Activated naive CD4-positive, alpha-beta T cell (primary cell): ENCODE data around the gene LMF1.

Experiments
- DNase-seq, 4 experiments: peaks; one replicate each; lab custom pipeline; 2025; lab: John Stamatoyannopoulos, UW

Gene LMF1

DNA sequence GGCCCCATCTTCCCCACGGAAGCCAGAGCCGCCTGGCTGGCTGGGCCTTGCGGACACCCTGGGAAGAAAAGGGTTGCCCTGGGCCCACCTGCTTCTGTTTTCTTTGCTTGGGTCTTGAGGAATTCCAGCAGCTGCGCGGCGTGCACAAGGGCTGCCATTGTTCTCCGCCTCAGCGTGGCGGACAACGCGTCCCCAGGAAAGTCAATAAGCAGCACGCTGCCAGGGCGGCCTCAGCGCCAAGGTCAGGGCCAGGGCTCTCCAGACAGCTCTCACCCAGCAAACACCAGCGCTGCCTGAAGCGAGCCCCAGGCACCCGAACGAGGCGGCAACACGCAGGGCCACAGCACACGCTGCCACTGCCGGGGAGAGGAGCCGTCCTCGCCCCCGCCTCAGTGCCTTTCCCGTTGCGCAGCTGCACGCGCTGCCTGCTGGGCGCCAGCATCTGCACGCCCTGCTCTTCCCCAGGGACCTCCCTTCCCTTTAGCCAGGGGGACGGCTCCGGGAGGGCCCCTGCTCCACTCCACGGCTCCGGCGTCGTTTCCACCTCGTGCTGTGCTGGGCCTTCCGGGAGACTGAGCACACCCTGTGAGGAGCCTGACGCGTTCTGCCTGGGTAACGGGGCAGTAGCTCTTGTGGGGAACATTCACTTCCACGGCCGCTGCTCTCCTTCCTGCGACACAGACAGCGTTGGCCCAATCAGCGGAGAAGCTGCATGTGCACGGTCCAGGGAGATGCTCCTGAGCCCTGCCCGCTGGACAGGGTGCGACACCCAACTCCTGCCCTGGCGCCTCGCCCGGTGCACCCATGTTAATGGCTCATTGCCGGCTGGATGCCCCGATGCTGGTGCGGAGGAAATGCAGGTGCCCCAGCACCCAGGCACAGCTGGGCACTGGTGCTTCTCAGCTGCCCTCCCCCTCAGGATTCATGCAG lies 57.8 kb downstream of the LMF1 start:
- no peak for DNase-seq

DNA sequence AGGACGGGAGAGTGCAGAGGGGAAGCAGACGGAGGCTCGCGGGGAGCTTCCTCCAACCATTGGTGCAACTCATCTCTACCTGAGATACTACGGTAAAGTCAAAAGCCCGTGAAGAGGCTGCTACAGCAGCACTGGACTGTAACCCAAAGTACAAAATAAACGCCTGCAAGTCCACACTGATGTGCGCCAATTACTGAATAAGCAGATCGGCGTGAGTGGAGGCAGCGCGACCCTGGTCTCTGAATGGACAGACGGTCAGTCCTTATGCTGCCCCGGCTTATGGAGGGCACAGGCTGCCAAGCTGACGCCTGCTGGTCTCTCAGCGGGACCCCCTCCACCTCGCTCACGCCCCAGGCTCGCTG lies 58.5 kb downstream of the LMF1 start:
- no peak for DNase-seq

GRCh38 chr16:911604-912321 lies 59.0 kb downstream of the LMF1 start:
- no peak for DNase-seq

DNA sequence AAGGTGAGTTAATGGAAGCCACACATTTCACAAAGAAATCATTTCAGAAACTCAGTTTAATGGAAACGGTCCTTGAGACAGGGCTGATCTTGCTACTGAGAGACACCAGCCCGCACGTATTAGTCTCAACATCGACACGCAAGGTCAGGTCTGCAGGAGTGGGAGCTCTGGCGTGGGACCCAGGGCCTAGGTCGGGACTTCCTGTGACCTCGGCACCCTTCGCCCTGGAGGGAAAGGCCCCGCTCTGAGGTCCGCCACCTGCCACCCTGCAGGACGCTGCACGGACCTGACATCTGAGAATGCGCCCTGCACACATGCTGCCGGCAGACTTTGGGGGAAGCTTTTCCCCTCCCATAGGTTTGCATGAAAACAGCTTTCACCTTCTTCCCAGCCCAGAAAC lies 59.7 kb downstream of the LMF1 start:
- DNase-seq: no peak

GRCh38 chr16:910181-910580 lies 60.6 kb downstream of the LMF1 start:
- DNase-seq: no peak

GRCh38 chr16:909281-910000 lies 61.3 kb downstream of the LMF1 start:
- DNase-seq: no peak

DNA sequence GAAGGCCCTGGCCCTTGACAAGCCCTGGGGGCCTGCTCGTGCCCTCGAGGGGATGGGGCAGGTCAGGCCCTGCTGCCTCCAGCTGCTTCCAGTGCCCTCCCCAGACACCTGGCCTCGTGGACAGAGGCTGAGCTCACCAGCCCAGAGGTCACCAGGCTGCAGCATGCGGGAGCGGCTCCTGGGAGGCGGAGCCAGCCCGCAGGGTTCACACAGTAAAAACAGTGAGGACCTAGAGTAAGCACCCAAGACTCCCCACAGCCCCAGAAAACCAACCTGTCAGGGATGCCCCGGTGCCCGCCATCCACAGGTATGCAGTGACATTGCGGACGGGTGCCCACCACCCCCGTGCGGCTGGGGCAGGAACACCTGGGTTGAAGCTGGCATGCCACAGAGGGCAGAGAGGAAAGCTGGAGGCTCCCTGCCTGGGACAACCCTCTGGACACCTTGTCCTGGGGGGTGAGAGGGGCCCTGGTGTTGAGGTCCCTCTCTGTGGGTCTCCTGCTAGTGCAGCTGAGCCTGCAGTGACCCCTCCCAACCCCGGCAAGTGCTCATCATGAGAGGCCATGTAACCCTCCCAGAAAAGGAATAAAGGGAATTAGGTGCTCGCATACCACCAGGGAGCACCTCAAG lies 62.1 kb downstream of the LMF1 start:
- no peak for DNase-seq

DNA sequence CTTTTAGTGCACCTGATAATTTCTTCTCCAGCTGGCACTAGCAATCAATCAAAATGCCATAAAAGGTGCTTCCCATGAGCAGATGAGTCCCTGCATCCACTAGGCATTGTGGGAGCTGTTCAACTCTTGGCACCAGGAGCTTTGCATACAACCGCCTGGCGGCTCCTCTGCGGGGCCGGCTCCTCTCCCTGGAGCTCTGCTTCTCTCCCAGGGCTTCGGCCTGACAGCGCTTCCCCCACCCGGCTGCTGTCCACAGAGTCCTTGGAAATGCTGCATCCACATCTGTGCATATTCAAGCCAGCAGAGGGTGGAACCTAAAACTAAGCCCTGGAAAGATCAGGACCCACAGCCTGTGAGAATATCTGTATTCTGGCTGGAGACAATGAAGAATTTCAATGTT lies 62.9 kb downstream of the LMF1 start:
- no peak for DNase-seq

DNA sequence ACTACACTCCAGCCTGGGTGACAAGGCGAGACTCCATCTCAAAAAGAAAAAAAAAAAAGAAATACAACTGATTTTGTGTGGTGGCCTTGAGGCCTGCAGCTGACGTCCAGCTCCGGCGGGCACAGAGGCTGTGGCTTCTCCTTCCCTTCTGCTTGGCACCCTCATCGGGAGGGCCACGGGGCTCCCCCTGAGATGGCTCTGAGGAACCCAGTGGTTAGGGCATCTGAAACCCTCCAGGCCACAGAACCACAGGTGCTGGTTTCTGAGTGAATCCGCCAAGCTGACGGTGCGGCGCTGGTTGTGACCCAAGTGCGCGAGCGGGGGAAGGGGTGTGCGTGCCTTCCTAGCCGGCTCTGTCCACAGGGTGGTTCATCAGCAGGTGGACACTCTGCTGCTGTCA lies 63.4 kb downstream of the LMF1 start:
- DNase-seq: no peak

GRCh38 chr16:906296-906695 lies 64.5 kb downstream of the LMF1 start:
- DNase-seq: no peak

- DNase-seq: no peak
Measured at GRCh38 chr16:901715-902601, 68.8 kb downstream of the LMF1 start.

DNA sequence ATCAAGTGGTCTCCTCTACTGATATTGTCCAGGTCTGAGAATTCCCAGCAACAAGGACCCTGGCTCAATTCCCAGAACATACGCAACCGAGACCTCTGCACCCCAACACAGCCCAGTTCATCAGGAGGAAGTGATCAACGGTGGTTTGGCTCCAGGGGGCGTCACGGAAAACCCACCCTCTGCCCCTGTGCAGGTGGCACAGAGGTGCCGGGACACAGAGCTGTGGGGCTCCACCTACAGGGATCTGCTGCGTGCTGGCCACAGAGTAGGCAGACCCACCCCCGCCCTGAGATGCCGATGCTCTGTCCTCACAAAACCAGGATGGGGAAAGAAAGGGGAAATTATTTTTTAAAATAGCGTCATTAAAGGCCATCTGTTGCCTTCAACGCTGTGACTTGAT lies 69.6 kb downstream of the LMF1 start:
- no peak for DNase-seq

- DNase-seq: no peak
Measured at GRCh38 chr16:900211-900610, 70.6 kb downstream of the LMF1 start.

GRCh38 chr16:899683-900060 lies 71.1 kb downstream of the LMF1 start:
- no peak for DNase-seq

DNA sequence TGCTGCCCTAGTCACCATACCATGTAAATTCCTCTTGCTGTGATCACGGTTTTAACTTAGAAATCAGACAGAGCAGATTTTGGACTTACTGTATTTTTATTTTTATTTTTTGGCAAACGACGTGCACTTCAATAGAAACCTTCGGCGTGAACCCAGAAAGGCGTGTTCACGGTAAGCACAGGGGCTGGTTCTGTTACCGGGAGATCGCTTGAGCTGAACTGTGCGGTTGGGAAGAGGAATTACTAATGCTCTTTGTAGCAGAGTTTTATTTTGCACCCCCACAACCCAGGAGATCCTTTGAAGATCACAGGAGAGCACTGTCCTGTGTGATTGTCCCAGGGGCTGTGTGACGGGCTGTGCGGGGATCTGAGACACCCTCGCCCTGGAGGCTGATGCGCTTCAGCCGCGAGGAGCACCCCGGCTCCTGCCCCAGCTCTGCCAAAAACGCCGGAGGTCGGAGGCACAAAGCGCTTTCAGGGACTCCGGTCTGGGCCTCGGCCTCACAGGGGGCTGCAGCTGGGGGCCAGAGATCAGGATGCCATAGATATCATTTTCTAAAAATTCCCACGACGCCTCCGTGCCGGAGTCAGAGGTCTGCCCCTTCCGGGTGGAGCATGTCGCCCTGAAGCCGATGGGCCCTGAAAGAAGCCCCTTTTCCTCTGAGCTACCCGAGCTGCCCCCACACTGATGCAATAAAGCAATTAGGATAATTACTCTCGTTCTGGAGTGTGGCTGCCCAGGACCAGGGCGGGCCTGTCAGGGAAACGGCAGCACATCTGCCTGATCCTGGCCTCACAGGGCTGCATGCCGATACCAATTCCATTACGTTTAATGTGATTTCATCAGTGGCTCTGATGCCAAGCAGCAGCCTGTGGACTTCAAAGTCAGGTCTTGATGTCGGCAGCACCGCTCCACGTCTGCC lies 71.8 kb downstream of the LMF1 start:
- DNase-seq: no peak

GRCh38 chr16:898216-898615 lies 72.6 kb downstream of the LMF1 start:
- no peak for DNase-seq

GRCh38 chr16:897701-898100 lies 73.1 kb downstream of the LMF1 start:
- DNase-seq: no peak

GRCh38 chr16:897200-897543 lies 73.6 kb downstream of the LMF1 start:
- DNase-seq: no peak

- no peak for DNase-seq
Measured at GRCh38 chr16:896261-897199, 74.3 kb downstream of the LMF1 start.
